ENCODE results near the gene RUNX1.

Gene RUNX1

GRCh38 chr21:34979383-34979782 lies 69.7 kb downstream of the RUNX1 start:
- H3K4me3 ChIP-seq (replicated peaks in 1 of 2; ENCODE audit: low read depth in 2 of 2, low read length in 2 of 2), result no peak overlapping the region
- no peak for TF ChIP-seq CTCF (IDR thresholded peaks at IDR 0.05; ENCODE audit: low read depth, low read length)
- no peak for DNase-seq (ENCODE audit: low read depth in 2 of 2)

- TF ChIP-seq CTCF (IDR thresholded peaks at IDR 0.05; ENCODE audit: low read depth, low read length), result no peak
- H3K4me3 ChIP-seq (replicated peaks in 1 of 2; ENCODE audit: low read depth in 2 of 2, low read length in 2 of 2), result no peak overlapping the region
- no peak for DNase-seq (ENCODE audit: low read depth in 2 of 2)
Observed at GRCh38 chr21:34977333-34977732, 71.8 kb downstream of the RUNX1 start.

GRCh38 chr21:34974162-34974981 lies 74.7 kb downstream of the RUNX1 start:
- TF ChIP-seq CTCF (IDR thresholded peaks at IDR 0.05; ENCODE audit: low read depth, low read length), result no peak
- DNase-seq (ENCODE audit: low read depth in 2 of 2), result no peak
- no peak overlapping the region for H3K4me3 ChIP-seq (replicated peaks in 1 of 2; ENCODE audit: low read depth in 2 of 2, low read length in 2 of 2)

- no peak for TF ChIP-seq CTCF (IDR thresholded peaks at IDR 0.05; ENCODE audit: low read depth, low read length)
- DNase-seq (ENCODE audit: low read depth in 2 of 2), result no peak
- H3K4me3 ChIP-seq (replicated peaks in 1 of 2; ENCODE audit: low read depth in 2 of 2, low read length in 2 of 2), result no peak overlapping the region
Observed at GRCh38 chr21:34973685-34974084, 75.4 kb downstream of the RUNX1 start.

GRCh38 chr21:34971656-34972055 lies 77.4 kb downstream of the RUNX1 start:
- DNase-seq (ENCODE audit: low read depth in 2 of 2), result no peak
- no peak for TF ChIP-seq CTCF (IDR thresholded peaks at IDR 0.05; ENCODE audit: low read depth, low read length)
- H3K4me3 ChIP-seq (replicated peaks in 1 of 2; ENCODE audit: low read depth in 2 of 2, low read length in 2 of 2), result no peak overlapping the region

- no peak overlapping the region for H3K4me3 ChIP-seq (replicated peaks in 1 of 2; ENCODE audit: low read depth in 2 of 2, low read length in 2 of 2)
- no peak for DNase-seq (ENCODE audit: low read depth in 2 of 2)
- TF ChIP-seq CTCF (IDR thresholded peaks at IDR 0.05; ENCODE audit: low read depth, low read length), result no peak
Observed at GRCh38 chr21:34970566-34970965, 78.5 kb downstream of the RUNX1 start.

- H3K4me3 ChIP-seq (replicated peaks in 1 of 2; ENCODE audit: low read depth in 2 of 2, low read length in 2 of 2), result no peak overlapping the region
- DNase-seq (ENCODE audit: low read depth in 2 of 2), result peak in 1 of 2 donors; percentile 43
- no peak for TF ChIP-seq CTCF (IDR thresholded peaks at IDR 0.05; ENCODE audit: low read depth, low read length)
Observed at GRCh38 chr21:34970167-34970500, 79.0 kb downstream of the RUNX1 start.

All from cardiac fibroblast (primary cell).